ENCODE measurements around the gene ZNF592.

DNA sequence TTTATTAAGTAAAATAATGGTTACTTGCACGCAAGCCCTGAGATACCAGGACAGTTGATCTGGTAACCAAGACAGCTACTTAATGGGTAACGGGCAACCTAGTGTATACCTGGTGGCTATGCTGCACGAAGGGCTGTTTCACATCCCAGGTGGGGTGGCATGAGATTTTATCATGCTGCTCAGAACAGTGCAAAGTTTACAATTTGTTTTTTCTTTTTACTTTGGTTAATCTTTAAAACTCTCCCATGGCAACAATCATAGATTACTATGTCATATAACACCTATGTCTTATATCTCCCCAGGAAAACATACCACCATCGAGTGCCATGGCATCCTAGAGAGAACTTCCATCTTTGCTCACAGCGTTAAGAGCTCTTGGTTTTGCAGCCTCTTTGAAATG lies 103.8 kb downstream of the ZNF592 start:
- TF ChIP-seq, protein P1, sequence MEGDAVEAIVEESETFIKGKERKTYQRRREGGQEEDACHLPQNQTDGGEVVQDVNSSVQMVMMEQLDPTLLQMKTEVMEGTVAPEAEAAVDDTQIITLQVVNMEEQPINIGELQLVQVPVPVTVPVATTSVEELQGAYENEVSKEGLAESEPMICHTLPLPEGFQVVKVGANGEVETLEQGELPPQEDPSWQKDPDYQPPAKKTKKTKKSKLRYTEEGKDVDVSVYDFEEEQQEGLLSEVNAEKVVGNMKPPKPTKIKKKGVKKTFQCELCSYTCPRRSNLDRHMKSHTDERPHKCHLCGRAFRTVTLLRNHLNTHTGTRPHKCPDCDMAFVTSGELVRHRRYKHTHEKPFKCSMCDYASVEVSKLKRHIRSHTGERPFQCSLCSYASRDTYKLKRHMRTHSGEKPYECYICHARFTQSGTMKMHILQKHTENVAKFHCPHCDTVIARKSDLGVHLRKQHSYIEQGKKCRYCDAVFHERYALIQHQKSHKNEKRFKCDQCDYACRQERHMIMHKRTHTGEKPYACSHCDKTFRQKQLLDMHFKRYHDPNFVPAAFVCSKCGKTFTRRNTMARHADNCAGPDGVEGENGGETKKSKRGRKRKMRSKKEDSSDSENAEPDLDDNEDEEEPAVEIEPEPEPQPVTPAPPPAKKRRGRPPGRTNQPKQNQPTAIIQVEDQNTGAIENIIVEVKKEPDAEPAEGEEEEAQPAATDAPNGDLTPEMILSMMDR (IDR thresholded peaks at IDR 0.05), result no peak
- TF ChIP-seq POLR2A (IDR thresholded peaks at IDR 0.05), result no peak

All from testis (tissue), 2 donors.